Peyer's patch (tissue), 4 donors: ENCODE data around the gene PHLDB3. TPM values are rescaled to one million over a fixed set of nuclear protein-coding genes. Genes with fewer than 3 reads are reported as not detected.
"Not testable (repeated sequence)": the region's sequence is repeated elsewhere in the genome, so short reads cannot be mapped to it uniquely, and the experiment has no call there.

ENCODE experiments used
- DNase-seq, 3 donors: peaks; one replicate each; pipeline ENCODE4 v3.0.0-alpha.2; 2017 to 2019
- H3K27ac ChIP-seq, 4 donors: fragments of 200-600 bp; sonication (generic); one replicate each; pipeline ENCODE4 v1.5.1; 2016 to 2019
- H3K27me3 ChIP-seq, 2 donors: fragments of 200-600 bp; sonication (generic); one replicate each; pipeline ENCODE4 v1.5.1; 2019
- H3K36me3 ChIP-seq, 3 donors: fragments of 200-600 bp; sonication (generic); one replicate each; pipeline ENCODE4 v1.5.1; 2016 to 2019
- H3K4me1 ChIP-seq, 4 donors: fragments of 200-600 bp; sonication (generic); one replicate each; pipeline ENCODE4 v1.5.1; 2016 to 2019
- H3K4me3 ChIP-seq, 4 donors: fragments of 200-600 bp; sonication (generic); 1 replicate in 3 of 4; 2 replicates in 1 of 4; pipeline ENCODE4 v1.5.1; 2016 to 2019; ENCODE audit warnings: mild to moderate bottlenecking in 1 of 4
- H3K9me3 ChIP-seq, 4 donors: fragments of 200-600 bp; sonication (generic); one replicate each; pipeline ENCODE4 v1.5.1; 2016 to 2019; ENCODE audit warnings: mild to moderate bottlenecking in 1 of 4
- POLR2A ChIP-seq, 2 donors: fragments of 450-650 bp; IDR thresholded peaks; one replicate each; pipeline ENCODE4 v1.5.1; 2017; ENCODE audit warnings: antibody characterized with exemption in 2 of 2, mild to moderate bottlenecking in 2 of 2, moderate library complexity in 2 of 2
- total RNA-seq, 4 donors: library from RNA; depleted of rRNA; stranded (reverse); fragments of >200 nt; gene quantifications; one replicate each; pipeline ENCODE4 v1.1.0, GENCODE V29; 2016
- TF ChIP-seq, protein P1 (sequence below), 6 experiments: fragments of 450-650 bp in 4 of 6; fragments of 200-600 bp in 2 of 6; sonication (generic) in 1 of 6; IDR thresholded peaks; one replicate each; pipeline ENCODE4 v1.5.1; 2017 to 2019; ENCODE audit warnings: antibody characterized with exemption in 6 of 6, mild to moderate bottlenecking in 3 of 6, moderate library complexity in 1 of 6

The PHLDB3 gene
- total RNA-seq, 4 donors from 2014 or later = 13.0 to 23.4 (median 18.0) TPM

DNA sequence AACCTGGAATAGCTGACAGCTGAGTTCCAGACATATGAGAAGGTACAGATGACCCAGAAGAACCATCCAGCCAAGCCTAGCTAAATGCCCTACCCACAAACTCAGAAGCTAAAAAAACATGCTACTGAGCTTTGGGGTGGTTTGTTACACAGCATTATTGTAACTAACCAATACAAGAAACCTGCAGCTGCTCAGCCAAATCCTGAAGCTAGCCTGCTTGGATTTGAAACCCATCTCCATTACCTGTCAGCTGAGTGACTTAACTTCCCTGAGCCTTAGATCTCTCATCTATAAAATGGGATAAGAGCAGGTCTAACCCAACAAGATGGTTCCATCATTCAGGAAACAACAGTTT lies 64.9 kb downstream of the PHLDB3 start:
- no peak for DNase-seq
- Histone ChIP-seq H3K27ac (no peak overlapping the region), H3K36me3 (no peaks in the 10 kb centered on the region), H3K4me1 (peaks cover 0 to 17% (median 9%) of the 10 kb centered on the region in 4 donors), H3K27me3 (no peaks in the 10 kb centered on the region), H3K4me3 (no peak overlapping the region), H3K9me3 (no peaks in the 10 kb centered on the region)
- no peak for TF ChIP-seq POLR2A (IDR thresholded peaks at IDR 0.05)
- TF ChIP-seq, protein P1, sequence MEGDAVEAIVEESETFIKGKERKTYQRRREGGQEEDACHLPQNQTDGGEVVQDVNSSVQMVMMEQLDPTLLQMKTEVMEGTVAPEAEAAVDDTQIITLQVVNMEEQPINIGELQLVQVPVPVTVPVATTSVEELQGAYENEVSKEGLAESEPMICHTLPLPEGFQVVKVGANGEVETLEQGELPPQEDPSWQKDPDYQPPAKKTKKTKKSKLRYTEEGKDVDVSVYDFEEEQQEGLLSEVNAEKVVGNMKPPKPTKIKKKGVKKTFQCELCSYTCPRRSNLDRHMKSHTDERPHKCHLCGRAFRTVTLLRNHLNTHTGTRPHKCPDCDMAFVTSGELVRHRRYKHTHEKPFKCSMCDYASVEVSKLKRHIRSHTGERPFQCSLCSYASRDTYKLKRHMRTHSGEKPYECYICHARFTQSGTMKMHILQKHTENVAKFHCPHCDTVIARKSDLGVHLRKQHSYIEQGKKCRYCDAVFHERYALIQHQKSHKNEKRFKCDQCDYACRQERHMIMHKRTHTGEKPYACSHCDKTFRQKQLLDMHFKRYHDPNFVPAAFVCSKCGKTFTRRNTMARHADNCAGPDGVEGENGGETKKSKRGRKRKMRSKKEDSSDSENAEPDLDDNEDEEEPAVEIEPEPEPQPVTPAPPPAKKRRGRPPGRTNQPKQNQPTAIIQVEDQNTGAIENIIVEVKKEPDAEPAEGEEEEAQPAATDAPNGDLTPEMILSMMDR (IDR thresholded peaks at IDR 0.05) = no peak

DNA sequence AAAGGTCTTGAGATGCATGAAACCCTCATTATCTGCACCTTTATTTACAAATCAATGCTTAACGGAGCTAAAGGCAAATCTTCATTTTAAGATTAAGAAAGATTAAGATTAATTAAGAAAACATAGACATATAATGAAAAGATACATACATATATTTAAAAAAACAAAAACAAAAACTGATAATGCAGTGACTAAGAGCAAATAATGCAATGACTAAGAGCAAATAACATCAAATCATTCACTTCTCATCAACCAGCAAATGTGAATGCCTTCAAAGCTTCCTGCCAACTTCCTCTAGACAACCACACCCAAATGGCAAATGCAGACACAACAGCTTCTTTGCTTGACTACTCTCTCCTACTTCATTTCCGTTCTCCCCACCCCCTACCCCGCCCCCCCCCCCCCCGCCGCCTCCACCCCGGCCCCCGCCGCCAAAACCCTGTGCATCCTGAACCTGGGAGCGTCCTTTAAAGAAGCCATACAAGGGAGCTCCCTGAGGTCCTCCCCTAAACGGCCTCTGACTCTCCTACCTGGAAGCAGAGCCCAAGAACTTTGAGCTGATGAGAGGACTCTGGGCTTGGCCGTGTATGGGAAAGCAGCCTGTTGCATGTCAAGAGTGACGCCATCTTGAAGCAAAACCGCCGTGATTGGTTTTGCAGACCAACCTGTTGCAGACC lies 65.4 kb downstream of the PHLDB3 start:
- H3K27ac ChIP-seq = peak overlapping the region in 3 of 4 donors; percentile 5 to 44 (median 6)
- no peak for TF ChIP-seq POLR2A (IDR thresholded peaks at IDR 0.05)
- TF ChIP-seq, protein P1 (IDR thresholded peaks at IDR 0.05) = no peak
- no peaks in the 10 kb centered on the region for H3K27me3 ChIP-seq
- H3K4me1 ChIP-seq = peaks cover 0 to 17% (median 9%) of the 10 kb centered on the region in 4 donors
- H3K9me3 ChIP-seq = no peaks in the 10 kb centered on the region
- H3K4me3 ChIP-seq = no peak overlapping the region
- peak in 2 of 3 donors; percentile 26 to 50 for DNase-seq
- H3K36me3 ChIP-seq = no peaks in the 10 kb centered on the region

DNA sequence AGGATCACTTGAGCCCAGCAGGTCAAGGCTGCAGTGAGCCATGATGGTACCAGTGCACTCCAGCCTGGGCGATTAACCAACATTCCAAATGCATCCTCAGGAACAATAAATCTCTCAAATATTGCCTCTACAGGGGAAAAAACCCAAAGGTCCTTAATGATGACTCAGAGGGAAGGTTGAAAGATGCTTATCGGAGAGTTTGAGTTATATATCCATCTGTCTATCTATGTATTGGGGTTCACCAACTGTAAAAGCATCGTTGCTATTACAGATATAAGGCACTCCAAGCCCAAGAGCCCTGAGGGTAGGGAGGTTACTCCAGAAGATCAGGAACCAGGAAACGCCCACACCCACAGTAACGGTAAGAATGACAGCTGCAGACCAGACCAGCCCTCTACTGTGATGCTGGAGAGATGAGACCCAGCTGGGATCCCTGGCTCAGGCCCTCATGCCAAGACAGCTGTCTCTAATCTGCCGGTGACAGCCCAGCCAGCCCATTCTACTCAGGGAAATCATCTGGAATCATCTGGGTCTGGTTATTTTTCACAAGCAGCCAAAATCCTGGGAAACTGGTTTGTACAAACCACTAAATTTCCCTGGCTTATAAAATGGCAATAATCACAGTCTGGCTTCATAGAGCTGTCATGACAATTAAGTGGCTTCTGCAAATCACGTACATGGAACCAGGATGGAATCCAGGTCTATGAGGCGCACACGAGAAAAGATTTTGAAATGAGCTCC lies 66.1 kb downstream of the PHLDB3 start:
- no peak overlapping the region for H3K4me3 ChIP-seq
- no peaks in the 10 kb centered on the region for H3K36me3 ChIP-seq
- TF ChIP-seq, protein P1 (IDR thresholded peaks at IDR 0.05) = no peak
- no peak for TF ChIP-seq POLR2A (IDR thresholded peaks at IDR 0.05)
- no peaks in the 10 kb centered on the region for H3K9me3 ChIP-seq
- peaks cover 0 to 17% (median 9%) of the 10 kb centered on the region in 4 donors for H3K4me1 ChIP-seq
- DNase-seq = peak; percentile 20 to 54 (median 51)
- no peaks in the 10 kb centered on the region for H3K27me3 ChIP-seq
- H3K27ac ChIP-seq = peak overlapping the region in 3 of 4 donors; percentile 5 to 44 (median 6)

DNA sequence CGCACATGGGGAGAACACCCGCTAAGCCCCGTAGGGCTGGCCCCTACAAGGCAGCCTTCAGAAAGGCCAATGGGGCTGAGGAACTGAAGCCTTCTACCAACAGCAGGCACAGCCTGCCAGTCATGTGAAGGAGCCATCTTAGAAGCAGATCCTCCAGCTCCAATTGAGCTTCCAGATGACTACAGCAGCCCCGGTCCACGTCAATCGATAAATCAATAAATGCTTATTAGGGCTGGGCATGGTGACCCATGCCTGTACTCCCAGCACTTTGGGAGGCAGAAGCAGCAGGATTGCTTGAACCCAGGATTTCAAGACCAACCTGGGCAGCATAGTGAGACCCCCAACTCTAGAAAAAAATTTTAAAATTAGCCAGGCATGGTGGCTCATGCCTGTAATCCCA lies 66.8 kb downstream of the PHLDB3 start:
- no peak overlapping the region for H3K4me3 ChIP-seq
- TF ChIP-seq POLR2A (IDR thresholded peaks at IDR 0.05) = no peak
- TF ChIP-seq, protein P1 (IDR thresholded peaks at IDR 0.05) = no peak
- no peaks in the 10 kb centered on the region for H3K27me3 ChIP-seq
- no peaks in the 10 kb centered on the region for H3K9me3 ChIP-seq
- H3K36me3 ChIP-seq = no peaks in the 10 kb centered on the region
- no peak for DNase-seq
- H3K4me1 ChIP-seq = peaks cover 0 to 17% (median 9%) of the 10 kb centered on the region in 4 donors
- H3K27ac ChIP-seq = no peak overlapping the region

DNA sequence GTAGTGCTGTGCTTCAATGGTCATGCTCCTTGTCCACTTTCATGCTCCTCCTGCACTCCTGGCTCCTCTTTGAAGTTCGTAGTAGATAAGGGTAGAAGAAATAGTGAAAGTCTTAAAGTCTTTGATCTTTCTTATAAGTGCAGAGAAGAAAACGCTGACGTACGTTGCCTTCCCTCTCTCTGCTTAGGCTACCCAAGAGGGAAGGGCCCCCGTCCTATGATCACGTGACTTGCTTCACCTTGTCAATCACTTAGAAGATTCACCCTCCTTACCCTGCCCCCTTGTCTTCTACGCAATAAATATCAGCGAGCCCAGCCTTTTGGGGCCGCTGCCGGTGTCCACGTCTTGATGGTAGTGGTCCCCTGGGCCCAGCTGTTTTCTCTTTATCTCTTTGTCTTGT lies 67.3 kb downstream of the PHLDB3 start:
- H3K27ac ChIP-seq = not testable (repeated sequence)

DNA sequence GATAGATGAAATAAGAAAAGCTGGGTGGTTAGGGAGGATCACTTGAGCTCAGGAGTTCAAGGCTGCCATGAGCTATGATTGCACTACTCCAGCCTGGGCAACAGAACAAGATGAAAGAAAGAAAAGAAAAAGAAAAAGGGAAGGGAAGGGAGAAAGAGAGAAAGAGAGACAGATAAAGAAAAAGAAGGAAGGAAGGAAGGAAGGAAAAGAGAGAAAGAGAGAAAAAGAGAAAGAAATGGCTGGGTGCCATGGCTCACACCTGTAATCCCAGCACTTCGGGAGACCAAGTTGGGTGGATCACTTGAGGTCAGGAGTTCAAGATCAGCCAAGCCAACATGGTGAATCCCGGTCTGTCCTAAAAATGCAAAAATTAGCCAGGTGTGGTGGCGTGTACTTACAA lies 68.8 kb downstream of the PHLDB3 start:
- Histone ChIP-seq H3K9me3 (no peaks in the 10 kb centered on the region), H3K36me3 (no peaks in the 10 kb centered on the region), H3K27me3 (no peaks in the 10 kb centered on the region), H3K4me3 (no peak overlapping the region), H3K27ac (no peak overlapping the region), H3K4me1 (peaks cover 0 to 17% (median 9%) of the 10 kb centered on the region in 4 donors)
- no peak for TF ChIP-seq POLR2A (IDR thresholded peaks at IDR 0.05)
- TF ChIP-seq, protein P1 (IDR thresholded peaks at IDR 0.05) = no peak
- DNase-seq = no peak

More for the DNA sequence above, 67.3 kb downstream of the PHLDB3 start:
- H3K27me3 ChIP-seq, H3K36me3 ChIP-seq, H3K9me3 ChIP-seq, DNase-seq, H3K4me3 ChIP-seq: not testable (repeated sequence)
- peaks cover 0 to 17% (median 9%) of the 10 kb centered on the region in 4 donors for H3K4me1 ChIP-seq
